GM12878 (cell line): ENCODE results near the gene POC1B. TPM values are rescaled to one million over a fixed set of nuclear protein-coding genes. Genes with fewer than 3 reads are reported as not detected.

ENCODE experiments used
- ATF2 ChIP-seq: IDR thresholded peaks from 2 replicates; pipeline ENCODE4 v1.6.1; 2012; ENCODE audit warnings: low read length, inconsistent platforms
- BACH1 ChIP-seq: fragments of 450-650 bp; IDR thresholded peaks from 2 replicates; pipeline ENCODE4 v1.6.1; 2017; ENCODE audit warnings: mild to moderate bottlenecking, borderline replicate concordance
- BCL3 ChIP-seq: IDR thresholded peaks from 2 replicates; pipeline ENCODE4 v1.6.1; 2011; ENCODE audit warnings: borderline replicate concordance, low read depth, mild to moderate bottlenecking, moderate library complexity, low read length; ENCODE audit not compliant: insufficient read depth, poor library complexity, severe bottlenecking
- E4F1 ChIP-seq: fragments of 450-650 bp; IDR thresholded peaks from 2 replicates; pipeline ENCODE4 v1.6.1; 2018; ENCODE audit warnings: borderline replicate concordance, mild to moderate bottlenecking; ENCODE audit not compliant: partially characterized antibody
- EP300 ChIP-seq, 2 experiments: fragments of 150-350 bp in 1 of 2; IDR thresholded peaks; 2 replicates each; pipeline ENCODE4 v1.6.1; 2011 to 2012; ENCODE audit warnings: low read depth in 2 of 2, low read length in 2 of 2, borderline replicate concordance in 1 of 2, improper control_type of control experiment in 1 of 2, inconsistent platforms in 1 of 2; ENCODE audit not compliant: control insufficient read depth in 1 of 2
- ESRRA ChIP-seq: IDR thresholded peaks from 2 replicates; pipeline ENCODE4 v1.6.1; 2012; ENCODE audit warnings: mild to moderate bottlenecking, low read length, improper control_type of control experiment
- NFXL1 ChIP-seq: fragments of 450-650 bp; IDR thresholded peaks from 2 replicates; pipeline ENCODE4 v1.6.1; 2017; ENCODE audit warnings: antibody characterized with exemption, mild to moderate bottlenecking, borderline replicate concordance
- PKNOX1 ChIP-seq: fragments of 450-650 bp; IDR thresholded peaks from 2 replicates; pipeline ENCODE4 v1.6.1; 2016; ENCODE audit warnings: mild to moderate bottlenecking
- POLR2AphosphoS5 ChIP-seq: IDR thresholded peaks from 2 replicates; pipeline ENCODE4 v1.6.1; 2011; ENCODE audit warnings: mild to moderate bottlenecking, low read length, inconsistent platforms
- SREBF2 ChIP-seq: IDR thresholded peaks from 2 replicates; pipeline ENCODE4 v1.6.1; 2012; ENCODE audit warnings: mild to moderate bottlenecking, low read length
- TAF1 ChIP-seq: IDR thresholded peaks from 2 replicates; pipeline ENCODE4 v1.6.1; 2011; ENCODE audit warnings: mild to moderate bottlenecking, low read depth, low read length, borderline replicate concordance
- WRNIP1 ChIP-seq: IDR thresholded peaks from 2 replicates; pipeline ENCODE4 v1.6.1; 2011; ENCODE audit warnings: low read depth, low read length, improper control_type of control experiment, borderline replicate concordance
- polyA plus RNA-seq, 11 experiments: library from polyadenylated mRNA; depleted of rRNA in 4 of 11; unstranded in 6 of 11; stranded (reverse) in 5 of 11; fragments of >200 nt; fragmentation: Nextera tagmentation in 4 of 11; fragmentation: Illumina TruSeq in 1 of 11; extraction: Ambion mirVana in 4 of 11; extraction: Trizol in 1 of 11; gene quantifications; 1 replicate in 1 of 11; 2 replicates in 10 of 11; pipeline versions ENCODE4 v1.2.1 to v1.2.3, GENCODE V29; 2011 to 2016; ENCODE audit warnings: inconsistent platforms in 2 of 11, missing spikeins in 2 of 11, low read depth in 1 of 11
- total RNA-seq, 4 experiments: library from RNA; depleted of rRNA in 3 of 4; stranded (reverse); fragments of >200 nt in 3 of 4; fragmentation: Illumina TruSeq in 1 of 4; extraction: Trizol in 1 of 4; gene quantifications; 2 replicates each; pipeline versions ENCODE4 v1.2.1 to v1.2.3, GENCODE V29; 2013 to 2021

Gene POC1B
- total and polyA plus RNA-seq, 10 of the 15 experiments (the other 5 are each of a cell fraction or from before 2014, with no cell fraction given), result 4.4 to 17.8 (median 11.3) TPM

- TF ChIP-seq NFXL1, result no peak
- no peak for TF ChIP-seq SREBF2
- no peak for TF ChIP-seq TAF1
- TF ChIP-seq BACH1, result no peak
- TF ChIP-seq PKNOX1, result no peak
- no peak for TF ChIP-seq WRNIP1
- TF ChIP-seq BCL3, result no peak
- TF ChIP-seq ESRRA, result no peak
- 0 out of 4 replicates have a peak, but pooled peaks of 1 of the 2 experiments have one; percentile 18 for TF ChIP-seq EP300 (IDR thresholded peaks at IDR 0.05; ENCODE audit: borderline replicate concordance in 1 of 2, control insufficient read depth in 1 of 2, low read depth in 2 of 2, low read length in 2 of 2)
- TF ChIP-seq ATF2, result peak; percentile 60; the same call in 1 of the 2 replicates
- no peak for TF ChIP-seq POLR2AphosphoS5
- no peak for TF ChIP-seq E4F1
Measured at GRCh38 chr12:89469361-89469760, 56.5 kb downstream of the POC1B start (continued).
